NB4 (cell line): ENCODE results near the gene GOSR1.
A peak's percentile ranks its signal among the peaks of the same experiment; 100 is the strongest.
"Not testable (repeated sequence)": the region's sequence is repeated elsewhere in the genome, so short reads cannot be mapped to it uniquely, and the experiment has no call there.

ENCODE experiments used
- DNase-seq: peaks from one replicate; pipeline ENCODE4 v3.0.0; 2010; ENCODE audit warnings: low read depth
- H3K4me3 ChIP-seq: one replicate; pipeline ENCODE4 v1.5.1; 2011; ENCODE audit warnings: mild to moderate bottlenecking, low read depth, low read length, moderate library complexity
- MYC ChIP-seq: IDR thresholded peaks from 2 replicates; pipeline ENCODE4 v1.6.1; 2011; ENCODE audit warnings: low read depth, low read length
- POLR2A ChIP-seq: IDR thresholded peaks from 2 replicates; pipeline ENCODE4 v1.6.1; 2011; ENCODE audit warnings: mild to moderate bottlenecking; ENCODE audit not compliant: insufficient read length; ENCODE audit errors: extremely low read depth
- TF ChIP-seq, protein P1 (sequence below): IDR thresholded peaks from 2 replicates; pipeline ENCODE4 v1.6.1; 2011; ENCODE audit warnings: low read depth, low read length
- TF ChIP-seq, protein P2 (sequence below): IDR thresholded peaks from one replicate; pipeline ENCODE4 v1.5.1; 2012; ENCODE audit warnings: low read depth, low read length

The GOSR1 gene

DNA sequence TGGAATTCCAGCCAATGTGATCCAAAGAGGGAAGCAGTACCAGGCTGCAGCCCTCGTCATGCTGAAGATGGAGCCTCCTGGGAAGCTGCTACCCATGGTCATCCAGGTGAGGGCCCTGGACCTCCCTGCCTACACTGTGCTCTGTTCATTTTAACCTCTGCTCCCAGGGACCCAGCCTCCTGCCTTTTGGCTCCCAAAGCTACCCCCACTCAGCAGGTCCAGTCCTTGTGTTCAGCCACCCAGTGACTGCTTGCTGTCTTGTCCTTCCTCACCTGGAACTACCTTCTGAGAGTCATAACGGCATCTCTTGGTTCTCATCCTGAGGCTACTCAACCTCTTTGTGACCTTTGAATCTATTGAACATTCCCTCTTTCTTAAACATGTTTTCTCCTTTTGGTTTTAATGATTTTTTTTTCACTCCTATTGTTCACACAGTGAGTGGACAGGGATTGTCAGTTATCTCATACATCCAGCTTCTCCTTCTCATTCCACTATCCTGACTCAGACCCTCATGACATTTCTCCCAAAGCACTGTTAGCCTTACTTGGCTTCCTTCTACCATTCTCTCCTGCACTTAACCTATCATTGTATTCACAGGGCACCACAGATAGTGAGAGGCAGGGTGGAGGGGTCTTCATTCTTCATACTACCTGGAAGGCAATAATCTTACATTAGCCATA, 53.3 kb downstream of the GOSR1 start:
- TF ChIP-seq, protein P1, sequence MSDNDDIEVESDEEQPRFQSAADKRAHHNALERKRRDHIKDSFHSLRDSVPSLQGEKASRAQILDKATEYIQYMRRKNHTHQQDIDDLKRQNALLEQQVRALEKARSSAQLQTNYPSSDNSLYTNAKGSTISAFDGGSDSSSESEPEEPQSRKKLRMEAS = no peak
- TF ChIP-seq POLR2A = no peak
- TF ChIP-seq, protein P2, sequence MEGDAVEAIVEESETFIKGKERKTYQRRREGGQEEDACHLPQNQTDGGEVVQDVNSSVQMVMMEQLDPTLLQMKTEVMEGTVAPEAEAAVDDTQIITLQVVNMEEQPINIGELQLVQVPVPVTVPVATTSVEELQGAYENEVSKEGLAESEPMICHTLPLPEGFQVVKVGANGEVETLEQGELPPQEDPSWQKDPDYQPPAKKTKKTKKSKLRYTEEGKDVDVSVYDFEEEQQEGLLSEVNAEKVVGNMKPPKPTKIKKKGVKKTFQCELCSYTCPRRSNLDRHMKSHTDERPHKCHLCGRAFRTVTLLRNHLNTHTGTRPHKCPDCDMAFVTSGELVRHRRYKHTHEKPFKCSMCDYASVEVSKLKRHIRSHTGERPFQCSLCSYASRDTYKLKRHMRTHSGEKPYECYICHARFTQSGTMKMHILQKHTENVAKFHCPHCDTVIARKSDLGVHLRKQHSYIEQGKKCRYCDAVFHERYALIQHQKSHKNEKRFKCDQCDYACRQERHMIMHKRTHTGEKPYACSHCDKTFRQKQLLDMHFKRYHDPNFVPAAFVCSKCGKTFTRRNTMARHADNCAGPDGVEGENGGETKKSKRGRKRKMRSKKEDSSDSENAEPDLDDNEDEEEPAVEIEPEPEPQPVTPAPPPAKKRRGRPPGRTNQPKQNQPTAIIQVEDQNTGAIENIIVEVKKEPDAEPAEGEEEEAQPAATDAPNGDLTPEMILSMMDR = no peak
- no peak for TF ChIP-seq MYC
- H3K4me3 ChIP-seq = no peak overlapping the region
- no peak for DNase-seq

DNA sequence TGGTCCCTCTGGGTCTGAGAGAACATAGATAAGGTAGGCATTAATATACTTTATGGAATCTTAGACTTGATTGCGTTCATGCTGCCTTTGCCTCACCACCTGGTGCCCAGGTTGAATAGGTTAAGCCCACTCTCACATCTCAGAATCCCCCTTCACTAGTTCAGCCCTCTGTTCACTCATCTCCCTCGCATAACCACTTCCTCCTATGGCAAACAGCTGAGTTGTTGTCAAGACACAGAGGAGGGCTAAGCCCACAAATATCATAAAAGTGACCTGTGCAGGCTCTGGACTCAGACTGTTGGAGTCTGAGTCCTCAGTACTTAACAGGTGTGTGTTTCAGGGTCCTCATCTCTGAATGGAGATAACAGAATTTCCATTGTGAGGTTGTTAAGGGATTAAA, 55.7 kb downstream of the GOSR1 start:
- TF ChIP-seq MYC (no peak), POLR2A (no peak)
- TF ChIP-seq, protein P1 = no peak
- TF ChIP-seq, protein P2 = no peak
- DNase-seq = peak; percentile 44
- no peak overlapping the region for H3K4me3 ChIP-seq

DNA sequence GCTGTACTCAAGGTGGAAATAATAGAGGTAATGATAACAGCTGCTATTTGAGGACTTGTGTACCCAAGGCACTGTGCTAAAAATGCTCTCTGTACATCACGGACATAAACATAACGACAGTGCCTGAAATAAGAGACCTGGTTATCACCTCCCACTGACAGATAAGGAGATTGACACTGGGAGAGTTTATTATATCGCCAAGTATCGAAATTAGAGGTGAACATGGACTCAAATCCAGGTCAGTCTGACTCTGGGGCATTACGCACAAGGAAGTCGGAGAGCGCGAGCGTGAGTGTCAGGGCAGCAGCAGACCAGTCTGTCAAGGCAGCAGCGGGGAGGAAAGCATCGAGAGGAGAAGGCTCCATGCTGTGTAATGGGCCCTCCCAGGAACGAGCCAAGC, 57.1 kb downstream of the GOSR1 start:
- H3K4me3 ChIP-seq = no peak overlapping the region
- DNase-seq = no peak
- TF ChIP-seq, protein P2 = no peak
- TF ChIP-seq MYC (no peak), POLR2A (no peak)
- TF ChIP-seq, protein P1 = no peak

DNA sequence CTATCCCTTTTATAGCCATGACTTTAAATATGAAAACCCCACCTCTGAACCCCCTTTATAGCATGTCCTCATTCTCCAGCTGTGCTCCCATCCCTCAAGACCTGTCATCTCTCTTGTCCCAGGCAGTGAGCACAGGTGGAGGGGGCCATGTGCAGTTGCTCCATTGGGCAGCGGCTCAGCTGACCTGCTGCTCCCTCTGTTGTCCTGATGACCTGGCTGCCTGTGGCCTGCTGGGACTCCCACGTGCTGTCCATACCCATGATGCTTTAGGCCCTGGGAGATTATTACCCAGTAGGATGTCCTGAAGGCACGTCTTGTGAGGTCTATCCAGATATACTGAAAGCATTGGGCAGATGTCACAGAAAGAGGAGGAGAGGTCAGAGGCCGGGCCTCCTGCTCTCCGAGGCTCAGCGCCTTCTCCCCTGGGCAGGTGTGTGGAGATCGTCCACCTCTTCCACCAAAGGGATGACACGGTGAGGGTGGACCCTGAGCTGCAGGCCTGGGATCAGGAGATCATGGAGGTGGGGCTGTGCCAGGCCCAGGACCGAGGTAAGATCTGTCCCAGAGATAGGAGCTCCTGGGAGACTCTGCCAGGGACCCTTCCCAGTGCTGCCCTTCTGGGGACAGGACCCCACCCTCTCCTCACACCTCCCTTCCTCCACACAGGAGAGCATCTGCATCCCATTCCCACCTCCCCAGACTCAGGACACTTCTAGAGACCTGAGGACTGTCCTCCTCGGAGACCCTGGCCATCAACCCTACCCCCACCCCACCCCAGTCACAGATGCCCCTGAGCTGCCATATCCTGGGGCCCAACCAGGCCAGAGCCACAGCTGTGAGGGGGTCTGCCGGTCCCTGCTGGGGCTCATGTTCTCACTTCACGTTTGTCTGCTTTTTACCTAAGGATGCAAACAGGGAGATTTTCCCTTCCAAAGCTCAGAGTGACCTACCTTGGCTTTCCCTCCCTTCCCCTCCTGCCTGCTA, 58.0 kb downstream of the GOSR1 start:
- TF ChIP-seq POLR2A (no peak), MYC (no peak)
- TF ChIP-seq, protein P1 = no peak
- TF ChIP-seq, protein P2 = no peak
- no peak for DNase-seq

DNA sequence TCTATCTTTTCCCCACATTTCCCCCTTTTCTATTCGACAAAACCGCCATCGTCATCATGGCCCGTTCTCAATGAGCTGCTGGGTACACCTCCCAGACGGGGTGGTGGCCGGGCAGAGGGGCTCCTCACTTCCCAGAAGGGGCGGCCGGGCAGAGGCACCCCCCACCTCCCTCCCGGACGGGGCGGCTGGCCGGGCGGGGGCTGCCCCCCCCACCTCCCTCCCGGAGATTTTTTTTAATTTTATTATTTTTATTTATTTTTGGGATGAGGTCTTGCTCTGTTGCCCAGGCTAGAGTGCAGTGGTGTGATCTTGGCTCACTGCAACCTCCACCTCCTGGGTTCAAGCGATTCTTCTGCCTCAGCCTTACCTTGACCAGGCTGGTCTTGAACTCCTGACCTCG, 59.6 kb downstream of the GOSR1 start:
- not testable (repeated sequence) for H3K4me3 ChIP-seq, DNase-seq

More for the DNA sequence above, 58.0 kb downstream of the GOSR1 start:
- no peak overlapping the region for H3K4me3 ChIP-seq

DNA sequence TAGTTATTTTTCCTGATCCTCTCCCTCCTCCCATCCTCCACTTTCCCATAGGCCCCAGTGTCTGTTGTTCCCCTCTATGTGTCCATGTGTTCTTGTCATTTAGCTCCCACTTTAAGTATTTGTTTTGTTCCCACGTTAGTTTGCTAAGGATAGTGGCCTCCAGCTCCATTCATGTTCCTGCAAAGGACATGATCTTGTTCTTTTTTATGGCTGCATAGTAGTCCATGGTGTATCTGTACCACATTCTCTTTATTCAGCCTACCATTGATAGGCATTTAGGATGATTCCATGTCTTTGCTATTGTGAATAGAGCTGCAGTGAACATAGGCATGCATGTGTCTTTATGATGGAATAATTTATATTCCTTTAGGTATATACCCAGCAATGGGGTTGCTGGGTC, 60.5 kb downstream of the GOSR1 start:
- H3K4me3 ChIP-seq, DNase-seq: not testable (repeated sequence)

DNA sequence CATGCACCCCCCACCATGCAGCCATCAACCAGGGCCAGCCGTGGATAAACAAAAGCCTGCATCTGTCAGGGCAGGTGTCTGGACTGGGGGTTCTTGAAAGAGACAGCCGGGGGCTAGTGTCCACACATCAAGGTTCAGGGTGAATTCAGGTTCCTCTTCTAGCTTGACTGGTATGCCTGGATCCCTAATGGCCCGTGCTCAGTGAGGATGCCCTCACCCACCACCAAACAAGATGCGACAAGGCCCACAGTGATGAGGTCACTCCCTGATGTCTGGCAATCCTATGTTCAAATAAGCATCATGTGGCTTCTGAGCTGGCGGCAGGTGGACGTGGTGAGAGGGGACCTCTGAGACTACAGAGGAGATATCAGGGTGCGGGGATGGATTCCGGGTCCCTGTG, 64.6 kb downstream of the GOSR1 start:
- TF ChIP-seq POLR2A = no peak
- TF ChIP-seq, protein P2 = no peak
- no peak for DNase-seq
- H3K4me3 ChIP-seq = no peak overlapping the region
